Measurements from ENCODE around the gene SH2D6.
A peak's percentile ranks its signal among the peaks of the same experiment; 100 is the strongest.
"Not testable (repeated sequence)": the region's sequence is repeated elsewhere in the genome, so short reads cannot be mapped to it uniquely, and the experiment has no call there.

The SH2D6 gene

DNA sequence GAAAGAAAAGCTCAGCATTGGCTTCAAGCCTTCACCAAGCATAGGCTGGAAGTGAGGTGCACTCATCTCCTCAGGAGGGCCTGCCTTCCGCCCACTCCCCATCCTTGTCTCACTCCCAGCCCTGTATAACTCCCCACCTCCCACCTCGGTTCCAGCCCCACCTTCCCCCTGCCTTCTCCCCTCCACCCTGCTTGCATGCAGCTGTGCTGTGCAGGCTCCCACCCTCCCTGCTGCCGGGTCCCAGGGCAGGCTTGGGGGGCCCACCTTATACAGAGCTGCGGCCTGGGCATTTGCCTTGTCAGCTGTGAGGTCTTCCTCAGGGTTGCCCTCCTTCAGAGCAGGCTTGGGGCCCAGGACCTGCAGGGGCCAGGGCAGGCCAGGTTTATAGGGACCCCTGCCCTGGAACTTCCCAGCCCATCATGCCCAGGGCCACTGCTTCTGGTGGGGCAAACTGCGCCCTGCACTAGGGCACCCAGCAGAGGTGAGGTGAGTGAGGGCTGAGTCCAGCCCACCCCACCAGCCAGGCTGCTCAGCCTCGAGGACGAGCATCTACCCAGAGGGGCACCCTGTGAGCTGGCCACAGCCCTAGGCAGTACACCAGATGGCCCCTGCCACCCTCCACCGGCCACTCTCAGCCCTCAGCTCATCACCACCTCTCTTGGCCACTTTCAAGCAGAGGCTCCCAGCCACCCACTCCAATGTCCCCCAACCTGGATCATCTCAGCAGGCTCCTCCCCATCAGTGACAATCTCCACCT lies 19.9 kb upstream of the SH2D6 start:
- DNase-seq = no peak

DNA sequence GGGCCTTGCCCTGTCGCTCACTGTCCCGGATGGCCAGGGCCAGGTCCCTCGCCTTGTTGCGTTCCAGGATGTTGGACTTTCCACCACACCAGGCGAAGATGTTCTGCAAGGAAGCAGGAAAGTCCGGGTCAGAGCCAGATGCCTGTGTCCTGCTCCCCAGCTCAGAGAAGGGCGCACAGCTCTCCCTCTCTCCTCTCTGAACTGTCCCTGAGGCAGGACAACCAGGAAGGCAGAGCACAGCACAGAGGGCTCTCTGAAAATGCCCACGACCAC lies 19.4 kb upstream of the SH2D6 start:
- no peak for DNase-seq

DNA sequence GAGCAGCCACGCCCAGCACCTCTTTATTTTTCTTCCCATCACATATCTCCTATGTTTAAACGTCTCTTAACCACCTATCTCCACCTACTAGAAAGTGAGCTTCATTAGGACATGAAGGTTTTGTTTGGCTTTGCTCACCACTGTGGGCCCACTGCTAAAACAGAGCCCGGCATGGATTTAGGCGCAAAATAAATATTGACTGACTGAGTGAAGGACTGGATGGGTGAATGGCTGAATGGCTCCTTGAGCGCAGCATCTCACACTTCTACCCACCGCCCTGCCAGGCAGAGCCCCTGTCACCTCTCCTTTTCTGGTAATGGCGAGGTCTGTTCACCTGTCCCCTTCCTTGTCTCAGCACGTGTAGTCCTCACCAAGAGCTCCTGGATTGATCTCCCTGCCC lies 18.5 kb upstream of the SH2D6 start:
- no peak for DNase-seq

DNA sequence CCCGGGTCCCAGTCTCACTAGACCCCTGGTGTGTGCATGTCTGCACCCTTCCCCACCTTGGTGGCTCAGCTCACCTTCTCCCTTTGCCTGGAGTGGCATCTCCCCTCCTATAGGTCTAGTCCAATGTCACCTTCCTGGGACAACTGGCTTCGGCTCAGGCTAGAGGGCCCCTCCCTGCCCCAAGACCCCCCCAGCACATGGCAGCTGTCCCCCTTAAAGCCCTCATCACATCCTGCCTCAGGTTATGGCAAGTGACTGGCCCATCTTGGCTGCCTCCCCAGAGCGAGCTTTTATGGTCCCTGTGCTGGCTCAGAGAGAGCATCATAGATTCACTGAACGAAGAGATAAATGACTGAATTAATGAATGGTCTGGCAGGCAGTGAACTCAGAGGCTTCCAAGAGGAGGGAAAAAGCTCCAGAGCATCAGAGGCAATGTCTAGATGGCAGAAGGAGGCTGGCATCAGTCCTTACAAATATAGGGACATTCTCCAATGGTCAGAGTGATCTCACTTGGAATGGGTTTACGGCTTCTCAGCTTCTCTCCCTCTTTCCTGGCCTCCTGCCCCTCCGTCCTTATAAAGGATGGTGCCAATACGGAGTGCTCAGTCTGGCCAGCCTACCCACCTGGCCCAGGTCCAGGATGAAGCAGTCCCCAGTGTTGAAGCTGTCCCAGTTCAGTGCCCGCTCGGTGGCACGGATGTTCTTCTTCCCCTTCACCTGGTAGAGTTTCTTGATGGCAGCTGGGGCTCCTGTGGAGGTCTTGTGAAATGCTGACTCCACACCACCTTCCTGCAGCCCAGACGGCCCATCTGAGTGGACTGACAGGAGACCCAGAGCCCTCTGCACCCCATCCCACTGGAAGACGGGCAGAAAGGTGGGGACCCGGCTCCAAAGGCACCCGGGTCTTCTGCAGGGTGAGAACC lies 17.7 kb upstream of the SH2D6 start:
- DNase-seq = no peak

DNA sequence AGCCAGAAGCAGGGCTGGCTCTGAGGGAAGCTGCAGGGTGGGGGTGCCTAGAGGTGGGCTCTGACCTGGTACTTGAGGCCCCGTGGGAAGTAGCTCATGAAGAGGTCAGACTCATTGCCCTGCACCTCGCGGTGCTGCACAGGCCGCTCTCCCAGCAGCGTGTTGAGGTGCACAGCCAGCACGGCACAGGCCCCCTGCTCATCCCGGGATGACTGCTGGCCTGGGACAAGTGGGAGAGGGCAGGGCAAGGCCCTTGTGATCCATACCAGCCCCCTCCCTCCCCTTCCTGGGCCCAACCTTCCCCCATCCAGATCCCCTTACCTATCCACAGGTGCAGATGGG lies 17.1 kb upstream of the SH2D6 start:
- no peak for DNase-seq

DNA sequence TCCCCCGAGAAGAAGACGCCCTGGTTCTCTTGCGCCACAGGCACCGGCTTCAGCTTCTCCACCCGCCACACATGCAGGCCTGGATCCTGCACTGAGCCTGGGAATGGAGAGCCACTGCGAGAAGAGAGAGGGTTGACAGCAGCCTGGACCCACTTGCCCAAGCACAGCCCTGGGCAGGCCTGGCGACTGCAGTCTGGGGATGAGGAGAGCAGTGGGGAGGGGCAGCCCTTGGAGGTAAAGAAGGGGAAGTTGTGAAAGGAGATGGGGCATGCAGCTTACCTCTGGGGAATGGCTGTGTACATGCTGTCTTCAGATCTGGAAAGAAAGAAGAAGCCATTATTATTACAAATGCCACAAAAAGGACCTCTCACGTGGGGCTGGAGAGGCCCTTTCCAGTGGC lies 16.7 kb upstream of the SH2D6 start:
- no peak for DNase-seq

DNA sequence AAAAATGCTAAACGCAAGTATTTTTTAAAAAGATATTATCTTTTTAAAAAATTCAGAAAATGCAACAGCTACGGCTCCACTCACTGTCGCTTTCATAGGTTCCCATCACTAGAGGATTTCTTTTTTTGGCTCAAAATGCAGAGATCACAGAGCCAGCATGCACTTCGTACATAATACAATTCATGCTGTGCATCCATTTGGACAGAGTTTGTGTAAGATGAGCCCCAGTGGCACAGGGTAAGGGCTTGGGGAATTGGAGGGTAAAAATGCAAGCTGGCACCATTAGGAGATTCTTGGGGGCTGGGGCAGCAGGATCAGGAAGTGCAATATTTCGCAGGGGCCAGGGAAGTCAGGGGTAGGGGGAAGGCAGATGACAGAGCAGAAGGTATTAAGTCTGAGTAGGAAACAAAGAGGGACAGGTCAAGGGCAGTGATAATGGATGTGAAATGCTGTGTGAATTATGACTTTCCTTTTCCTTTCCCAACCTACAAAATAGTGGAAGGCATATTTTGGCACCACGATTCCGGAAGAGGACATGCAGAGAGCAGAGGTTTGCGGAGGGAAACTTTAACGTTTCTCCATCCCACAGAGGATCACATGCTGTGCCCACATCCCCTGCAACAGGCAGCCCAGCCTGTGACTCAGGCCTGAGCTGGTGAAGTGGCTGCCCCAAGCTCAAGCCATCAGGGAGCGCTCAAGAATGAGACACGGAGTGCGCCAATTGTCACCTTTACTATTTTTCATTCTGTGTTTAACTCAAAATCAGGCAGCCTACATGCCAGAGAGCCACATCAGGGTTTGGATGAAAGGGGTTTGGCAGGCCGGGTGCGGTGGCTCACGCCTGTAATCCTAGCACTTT lies 13.1 kb upstream of the SH2D6 start:
- peak; percentile 90 to 96 for DNase-seq

DNA sequence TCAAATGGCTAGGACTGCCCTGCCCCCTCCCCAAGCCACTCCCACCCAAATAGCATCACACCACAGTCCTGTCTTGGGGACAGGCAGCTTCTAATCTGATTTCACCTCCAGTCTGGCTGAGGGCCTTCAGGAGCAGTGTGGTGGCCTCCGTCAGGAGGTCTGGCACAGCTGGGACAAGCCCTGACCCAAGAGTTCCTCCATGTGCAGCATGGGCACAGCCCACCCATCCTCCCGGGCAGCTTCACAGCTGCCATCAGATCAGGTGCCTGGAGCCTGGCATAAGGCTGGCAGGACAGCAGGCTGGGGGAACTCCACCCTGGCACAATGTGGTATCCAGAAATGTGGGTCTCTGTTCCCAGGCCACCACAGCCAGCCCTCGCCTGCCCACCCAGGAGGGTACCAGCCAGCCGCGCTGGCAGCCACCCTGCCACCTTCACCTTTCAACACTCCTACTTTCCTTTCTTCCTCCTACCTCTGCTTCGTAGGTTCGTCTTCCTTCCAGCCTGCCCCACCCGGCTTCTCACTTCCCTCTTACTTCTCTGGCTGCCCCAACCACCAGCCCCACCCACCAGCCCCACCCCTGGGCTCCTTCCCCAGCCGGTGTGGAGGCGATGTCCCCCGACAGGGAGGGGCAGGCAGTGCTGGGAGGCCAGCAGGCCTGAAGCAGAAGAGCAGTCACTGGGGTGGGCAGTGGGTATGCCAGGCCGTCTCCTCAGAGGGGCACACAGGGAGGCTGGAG lies 8.5 kb upstream of the SH2D6 start, which contains the start of gene CAPG:
CAPG (minus strand) TSS at position 522 of the 739 bp plus-strand sequence. CDS start 8,221 bp downstream, outside the sequence.
- DNase-seq = peak; percentile 86 to 93

DNA sequence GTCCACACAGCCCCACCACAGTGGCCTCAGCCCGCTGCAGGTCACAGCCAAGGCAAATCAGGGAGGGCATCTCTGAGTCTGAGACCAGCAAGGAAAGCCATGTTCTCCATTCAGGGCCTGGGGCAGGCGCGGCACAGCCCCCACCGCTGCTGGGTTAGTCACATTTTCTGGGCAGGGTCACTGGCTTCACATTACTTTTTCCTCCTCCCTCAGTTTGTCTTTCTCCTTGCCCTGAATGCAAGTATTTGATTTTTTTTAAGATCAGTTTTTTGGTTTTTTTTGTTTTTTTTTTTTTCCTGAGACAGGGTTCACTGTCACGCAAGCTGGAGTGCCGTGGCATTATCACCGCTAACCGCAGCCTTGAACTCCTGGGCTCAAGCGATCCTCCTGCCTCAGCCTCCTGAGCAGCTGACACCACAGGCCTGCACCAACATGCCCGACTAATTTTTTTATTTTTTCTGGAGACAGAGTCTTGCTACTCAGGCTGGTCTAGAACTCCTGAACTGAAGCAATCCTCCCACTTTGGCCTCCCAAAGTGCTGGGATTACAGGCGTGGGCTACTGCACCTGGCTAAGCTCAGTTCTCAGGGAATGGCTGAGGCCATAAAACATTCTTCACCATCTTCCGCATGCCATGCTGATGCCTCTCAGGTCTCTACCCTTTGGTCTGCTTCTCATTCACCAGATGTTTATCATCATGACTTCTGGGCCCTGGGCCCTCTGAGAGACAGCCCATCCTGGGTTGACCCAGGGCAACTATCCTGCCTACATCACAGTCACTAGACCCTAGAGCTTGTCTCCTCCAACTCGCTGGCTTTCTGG lies 7.7 kb upstream of the SH2D6 start:
- peak in 1 of 2 donors; percentile 49 for DNase-seq

DNA sequence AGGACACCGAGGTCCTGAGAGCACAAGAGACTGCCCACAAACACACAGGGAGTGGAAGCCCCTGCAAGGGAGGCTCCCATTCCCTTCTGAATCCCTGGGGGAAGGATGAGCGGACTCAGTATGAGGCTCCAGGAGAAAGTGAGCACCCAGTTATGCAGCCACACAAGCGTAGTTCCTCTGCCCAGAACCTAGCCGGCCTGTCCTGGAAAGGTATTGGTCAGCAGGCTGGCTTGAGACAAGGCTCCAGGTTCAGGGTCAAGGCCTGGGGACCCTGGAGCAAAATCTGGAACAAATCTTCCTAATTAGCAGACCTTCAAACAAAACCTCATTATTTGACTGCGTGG lies 7.1 kb upstream of the SH2D6 start:
- no peak for DNase-seq

DNA sequence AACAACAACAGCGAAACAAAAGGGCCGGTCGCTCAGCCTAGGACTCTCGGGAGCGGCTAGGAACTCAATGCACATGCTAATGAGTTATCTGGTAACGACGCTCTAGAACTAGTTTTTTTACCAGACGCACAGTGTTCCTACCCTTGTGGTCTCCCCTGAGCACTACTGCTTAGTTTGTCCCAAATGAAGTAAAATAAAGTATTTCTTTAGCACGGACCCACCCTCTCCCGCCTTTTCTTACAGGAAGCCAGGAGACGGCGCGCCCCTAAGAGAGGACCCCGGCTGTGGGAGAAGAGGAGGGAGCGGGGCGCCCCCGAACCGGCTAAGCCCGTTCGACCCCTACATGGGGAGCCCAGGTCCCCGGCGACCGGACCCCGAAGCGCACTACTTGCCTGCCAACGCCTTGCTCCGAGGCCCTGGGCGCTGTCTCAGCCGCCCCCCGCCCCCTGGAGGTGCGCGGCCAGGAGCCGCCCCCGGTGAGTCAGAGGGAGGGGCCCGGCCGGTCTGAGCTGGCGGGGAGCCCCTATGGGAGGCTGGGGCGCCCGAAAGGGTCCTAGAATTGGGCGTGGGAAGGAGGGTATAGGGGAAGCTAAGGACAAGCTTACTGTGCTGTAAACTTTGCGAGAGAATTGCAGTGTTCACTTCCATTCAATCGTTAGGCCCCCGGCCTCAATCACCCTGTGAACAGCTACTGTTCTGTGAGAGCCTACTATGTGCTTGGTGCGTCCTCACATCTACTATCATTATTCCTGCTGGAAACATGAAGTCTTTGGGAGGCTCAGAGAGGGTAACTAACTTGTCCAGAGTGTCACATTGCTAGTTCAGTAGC lies 4.7 kb upstream of the SH2D6 start:
- peak; percentile 76 to 96 for DNase-seq

DNA sequence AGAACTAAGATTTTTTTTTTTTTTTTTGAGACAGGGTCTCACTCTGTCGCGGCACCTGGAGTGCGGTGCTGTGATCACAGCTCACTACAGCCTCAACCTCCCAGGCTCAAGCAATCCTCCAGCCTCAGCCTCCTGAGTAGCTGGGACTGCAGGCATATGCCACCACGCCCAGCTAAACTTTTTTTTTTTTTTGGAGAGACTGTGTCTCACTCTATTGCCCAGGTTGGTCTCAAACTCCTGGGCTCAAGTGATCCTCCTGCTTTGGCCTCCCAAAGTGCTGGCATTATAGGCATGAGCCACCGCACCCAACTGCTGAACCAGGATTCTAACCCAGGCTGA lies 4.1 kb upstream of the SH2D6 start:
- DNase-seq = not testable (repeated sequence)

DNA sequence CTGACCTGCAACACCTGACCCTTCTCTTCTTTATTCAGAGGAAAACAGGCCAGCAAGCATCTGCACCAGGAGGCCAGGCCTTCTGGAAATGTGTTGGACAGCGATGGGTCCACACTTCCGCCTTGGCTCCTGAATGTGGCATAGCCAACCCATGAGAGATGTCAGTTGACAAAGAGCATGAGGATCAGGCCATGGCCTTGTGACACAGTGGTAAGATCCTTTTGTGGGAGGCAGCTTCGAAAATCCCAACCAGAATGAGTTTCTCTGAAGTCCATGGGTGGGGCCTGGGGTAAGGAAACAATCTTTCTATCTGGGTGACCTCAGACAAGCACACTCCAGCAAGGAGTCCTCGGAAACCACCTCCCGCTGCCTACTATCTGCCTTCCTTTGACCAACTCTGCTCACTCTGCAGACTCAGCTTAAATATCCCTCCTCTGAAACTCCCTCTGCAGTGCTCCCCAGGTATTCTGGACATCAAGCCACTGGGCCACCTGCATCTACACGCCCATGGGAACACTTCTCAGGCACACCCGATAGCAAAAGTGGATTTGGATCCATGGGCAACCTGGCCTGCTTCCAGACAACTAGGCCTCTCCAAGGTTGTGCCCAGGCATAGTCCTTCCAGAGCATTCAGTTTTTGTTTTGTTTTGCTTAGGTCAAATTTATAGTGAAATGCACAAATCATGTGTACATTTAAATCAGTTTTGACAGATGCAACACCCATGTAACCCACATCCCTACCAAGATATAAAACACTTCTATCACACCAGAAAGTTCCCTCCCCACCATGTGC lies 3.6 kb upstream of the SH2D6 start:
- peak; percentile 94 to 100 for DNase-seq

DNA sequence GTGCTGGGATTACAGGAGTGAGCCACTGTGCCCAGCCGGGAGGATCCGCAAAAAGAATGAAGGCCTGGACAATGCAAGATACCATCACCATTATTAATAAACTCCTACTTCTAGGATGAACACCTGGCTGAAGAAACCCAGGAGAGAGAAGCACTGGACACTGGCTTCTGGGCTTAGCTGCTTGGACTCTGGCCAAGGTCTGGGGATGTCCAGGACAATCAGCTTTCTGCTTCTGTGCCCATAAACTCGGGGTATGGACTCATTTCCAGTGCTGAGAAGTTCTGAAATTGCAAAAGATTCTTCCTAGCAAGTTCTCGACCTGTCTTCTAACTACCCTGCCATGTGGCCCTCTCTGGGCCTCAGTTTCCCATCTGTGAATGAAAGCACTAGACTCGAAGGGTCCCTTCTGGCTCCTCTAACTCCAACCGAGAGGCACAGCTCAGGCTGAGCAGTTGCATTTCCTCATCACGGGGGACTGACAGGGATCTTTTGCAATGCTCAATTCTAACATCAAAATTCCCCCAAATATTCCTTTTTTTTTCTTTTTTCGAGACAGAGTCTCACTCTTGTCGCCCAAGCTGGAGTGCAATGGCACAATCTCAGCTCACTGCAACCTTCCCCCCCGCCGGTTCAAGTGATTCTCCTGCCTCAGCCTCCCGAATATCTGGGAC lies 2.4 kb upstream of the SH2D6 start:
- DNase-seq = peak; percentile 89 to 95

DNA sequence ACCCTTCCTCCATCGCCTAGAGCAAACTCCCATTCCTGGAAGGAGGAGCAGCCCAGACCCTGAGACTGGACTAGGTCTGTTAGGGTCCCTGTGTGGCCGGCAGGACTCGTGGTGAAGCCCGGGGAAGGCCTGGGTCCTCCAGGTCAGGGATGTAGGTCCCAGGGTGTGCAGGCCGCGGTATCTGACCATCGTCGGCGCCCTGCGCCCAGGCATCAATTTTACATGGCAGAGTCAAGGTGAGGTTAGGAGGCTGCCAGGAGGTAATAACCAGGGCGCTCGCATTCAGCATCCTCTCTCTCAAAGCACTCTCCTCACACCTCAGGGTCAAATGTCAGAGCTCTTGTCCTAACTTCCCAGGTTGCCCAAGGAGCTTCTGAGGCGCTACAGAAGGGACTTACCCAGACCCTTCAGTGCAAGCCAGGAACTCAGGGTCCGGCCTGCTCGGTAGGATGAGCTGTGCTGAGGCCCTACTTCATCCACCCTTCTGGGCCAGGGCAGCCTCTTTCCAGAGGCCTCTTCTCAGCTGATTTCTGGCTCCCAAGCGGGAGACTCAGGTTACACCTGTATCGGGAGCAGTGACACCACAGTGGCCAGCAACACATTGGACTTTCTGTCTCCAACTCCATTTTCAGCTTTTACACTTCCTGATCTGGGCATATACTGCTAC lies 628 bp downstream of the SH2D6 start:
- no peak for DNase-seq

DNA sequence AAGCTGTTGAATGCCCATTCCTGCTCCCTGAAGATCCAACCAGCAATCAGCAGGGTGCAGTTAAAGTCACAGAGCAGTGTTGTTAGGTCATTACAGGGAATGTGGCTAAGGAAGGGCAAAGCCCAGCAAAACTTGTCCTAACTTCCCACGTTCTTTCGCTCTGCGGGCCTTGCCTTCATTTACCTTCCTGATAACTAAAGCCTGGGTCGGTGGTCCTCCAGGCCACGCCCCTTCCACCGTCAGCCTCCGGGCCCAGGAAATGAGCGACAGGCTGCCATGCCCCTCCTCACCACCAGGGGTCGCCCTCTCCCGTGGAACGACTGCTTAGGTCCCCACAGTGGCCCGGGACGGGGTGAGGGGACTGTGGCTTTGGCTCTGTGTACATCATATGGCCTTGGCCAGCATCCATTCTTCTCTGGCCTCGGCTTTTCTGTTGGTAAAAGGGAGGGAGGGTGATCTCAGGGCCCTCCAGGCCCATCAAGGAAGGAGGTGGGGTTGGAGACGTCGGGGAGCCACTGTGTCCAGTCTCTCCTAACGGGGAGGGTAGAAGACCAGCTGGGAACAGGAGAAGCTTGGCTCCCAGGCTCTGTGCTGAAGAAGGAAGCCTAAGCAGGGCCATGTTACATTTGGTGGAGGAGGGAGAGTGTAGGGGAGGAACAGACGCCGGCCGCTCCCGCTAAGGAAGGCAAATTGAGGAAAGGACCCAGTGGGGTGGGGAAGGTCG lies 2.2 kb downstream of the SH2D6 start:
- peak in 1 of 2 donors; percentile 95 for DNase-seq

DNA sequence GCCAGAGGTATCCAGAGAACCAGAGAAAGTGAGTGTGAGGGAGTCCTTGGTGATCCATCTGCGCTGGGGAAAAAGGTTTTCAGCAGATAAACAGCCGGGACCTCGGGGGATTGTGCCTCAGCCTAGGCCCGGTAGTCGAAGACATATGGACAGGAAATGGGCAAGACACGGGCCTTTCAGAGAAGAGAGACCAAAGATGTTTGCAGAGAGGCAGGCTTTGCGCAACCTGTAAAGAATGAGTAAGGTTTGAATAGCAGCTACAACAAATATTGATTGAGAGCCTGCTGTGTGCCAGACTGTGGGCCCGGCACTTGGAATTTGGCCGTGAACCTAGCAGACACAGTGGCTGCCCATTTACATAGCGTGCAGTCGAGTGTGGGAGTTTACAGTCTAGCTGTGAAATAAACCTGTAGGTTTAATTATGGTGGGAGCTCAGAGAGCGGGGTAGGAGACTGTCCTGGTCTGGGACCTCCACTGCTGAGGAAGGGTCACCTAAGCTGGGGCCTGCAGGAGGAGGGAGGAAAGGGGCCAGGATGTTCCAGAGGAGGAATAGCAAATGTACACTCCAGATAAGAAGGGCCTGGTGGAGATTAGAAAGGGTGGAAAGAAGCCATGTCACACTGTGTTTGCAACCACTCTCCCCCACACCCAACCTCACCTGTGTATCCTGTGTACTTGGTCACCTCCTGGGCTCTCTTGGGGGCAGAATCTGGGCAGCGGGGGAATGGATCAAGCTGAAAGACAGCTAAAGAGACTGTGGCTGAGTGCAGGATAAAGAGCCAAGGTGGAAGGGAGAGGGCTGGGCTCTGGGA lies 3.0 kb downstream of the SH2D6 start:
- DNase-seq = no peak
